Dermis blood vessel endothelial cell (primary cell): ENCODE data around the gene RAD9B. TPM values are rescaled to one million over a fixed set of nuclear protein-coding genes. Genes with fewer than 3 reads are reported as not detected.

Source experiments
- DNase-seq: peaks from one replicate; pipeline ENCODE4 v3.0.0; 2010
- total RNA-seq: library from RNA; depleted of rRNA; stranded (reverse); fragments of >200 nt; gene quantifications from 2 replicates; pipeline ENCODE4 v1.2.3, GENCODE V29; 2014

RAD9B gene
- total RNA-seq, 1 donor from 2014 or later: 1.2 TPM

DNA sequence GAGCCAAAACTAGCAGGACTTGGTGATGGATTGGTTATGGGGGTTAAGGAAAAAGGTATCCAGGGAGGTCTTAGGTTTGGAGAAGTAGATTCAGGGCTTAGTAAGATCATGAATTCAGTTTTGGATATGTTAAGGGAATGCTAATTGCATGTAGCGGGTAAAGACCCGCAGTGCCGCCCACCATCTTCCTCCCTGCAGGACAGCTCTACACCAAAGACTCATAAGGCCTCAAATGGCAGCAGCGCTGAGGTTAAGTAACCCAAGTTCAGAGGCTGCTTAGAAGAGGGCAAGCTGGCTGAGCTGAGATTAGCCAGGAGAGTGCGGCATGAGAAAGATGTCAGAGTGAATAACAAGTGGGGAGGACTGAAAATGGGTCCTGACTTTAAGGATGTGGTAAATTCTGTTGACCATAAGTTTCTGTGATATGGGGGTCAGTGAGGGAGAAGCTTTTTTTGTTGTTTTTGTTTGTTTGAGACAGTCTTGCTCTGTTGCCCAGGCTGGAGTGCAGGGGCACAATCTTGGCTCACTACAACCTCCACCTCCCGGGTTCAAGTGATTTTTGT lies 26.2 kb downstream of the RAD9B start:
- DNase-seq: no peak

DNA sequence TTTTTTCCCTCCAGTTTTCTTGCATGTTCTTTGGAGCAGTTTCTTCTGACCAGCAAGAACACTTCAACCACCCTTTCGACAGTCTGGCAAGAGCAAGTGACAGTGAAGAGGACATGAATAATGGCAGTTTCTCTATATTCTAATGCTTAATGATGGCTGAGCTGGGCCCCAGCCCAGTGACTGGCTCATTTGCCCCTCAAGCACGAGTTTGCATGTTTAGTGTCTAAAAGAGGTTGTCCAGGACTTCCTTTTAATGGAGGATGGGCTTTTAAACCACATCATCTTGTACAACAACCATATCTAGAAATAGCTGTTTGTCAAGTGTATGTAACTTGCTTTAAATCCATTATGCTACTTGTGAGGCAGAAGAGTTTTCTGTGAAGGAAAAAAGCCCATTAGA lies 28.4 kb downstream of the RAD9B start:
- DNase-seq: no peak

DNA sequence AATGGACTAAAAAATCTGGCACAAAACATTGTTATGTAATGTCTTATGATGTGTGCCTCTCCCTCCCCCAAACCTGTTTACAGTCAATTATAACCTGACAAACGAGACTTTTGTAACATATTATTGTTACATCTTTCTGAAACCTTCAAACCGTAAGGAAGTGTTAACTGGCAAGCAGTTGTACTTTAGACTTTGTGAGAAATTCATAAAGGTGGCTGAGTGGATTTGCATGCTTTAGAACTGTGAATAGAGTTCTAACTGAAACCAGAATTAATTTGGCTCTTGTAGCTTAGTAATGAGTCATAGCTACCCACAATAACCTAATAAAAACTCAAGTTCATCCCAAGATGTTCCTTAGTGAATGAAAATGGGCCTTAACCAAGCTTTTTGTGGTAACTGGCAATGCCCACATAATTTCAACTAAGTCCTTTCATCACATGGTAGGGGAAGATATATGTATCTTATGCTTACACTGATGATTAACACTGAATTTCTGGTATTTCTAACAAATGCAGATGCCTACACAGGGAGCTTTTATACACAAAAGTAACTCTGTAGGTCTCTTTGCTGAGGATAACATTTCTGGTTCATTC lies 29.7 kb downstream of the RAD9B start:
- DNase-seq: no peak

DNA sequence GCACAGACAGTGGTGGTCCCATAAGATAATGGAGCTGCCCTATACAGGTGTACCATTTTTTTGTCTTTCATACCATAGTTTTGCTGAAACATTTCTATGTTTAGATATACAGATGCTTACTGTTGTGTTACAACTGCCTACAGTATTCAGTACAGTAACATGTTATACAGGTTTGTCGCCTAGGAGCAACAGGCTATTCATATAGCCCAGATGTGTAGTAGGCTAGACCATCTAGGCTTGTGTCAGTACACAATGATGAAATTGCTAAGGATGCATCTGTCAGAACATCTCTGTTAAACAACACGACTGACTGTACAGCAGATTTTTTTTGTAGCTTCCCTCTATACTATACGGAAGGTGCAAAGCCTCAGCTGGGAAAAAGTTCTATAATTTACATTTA lies 30.5 kb downstream of the RAD9B start:
- DNase-seq: no peak

DNA sequence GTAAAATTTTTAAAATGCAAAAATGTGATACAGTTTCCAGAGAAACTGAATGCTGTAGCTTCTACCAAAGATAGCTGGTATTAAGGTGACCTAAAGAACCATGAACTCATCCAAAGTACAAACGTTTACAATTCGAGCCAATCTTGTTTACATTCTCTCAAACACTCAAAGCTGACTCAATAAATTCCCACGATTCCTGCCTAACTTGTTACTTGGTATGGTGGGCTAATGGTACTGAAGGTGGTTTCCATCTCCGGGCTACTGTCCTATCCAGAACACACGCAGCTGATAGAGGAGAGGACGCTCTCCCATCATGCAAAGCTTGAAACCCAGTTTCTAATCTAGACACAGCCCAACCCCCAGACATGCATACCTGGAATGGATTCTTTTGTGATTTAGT lies 31.5 kb downstream of the RAD9B start:
- no peak for DNase-seq

DNA sequence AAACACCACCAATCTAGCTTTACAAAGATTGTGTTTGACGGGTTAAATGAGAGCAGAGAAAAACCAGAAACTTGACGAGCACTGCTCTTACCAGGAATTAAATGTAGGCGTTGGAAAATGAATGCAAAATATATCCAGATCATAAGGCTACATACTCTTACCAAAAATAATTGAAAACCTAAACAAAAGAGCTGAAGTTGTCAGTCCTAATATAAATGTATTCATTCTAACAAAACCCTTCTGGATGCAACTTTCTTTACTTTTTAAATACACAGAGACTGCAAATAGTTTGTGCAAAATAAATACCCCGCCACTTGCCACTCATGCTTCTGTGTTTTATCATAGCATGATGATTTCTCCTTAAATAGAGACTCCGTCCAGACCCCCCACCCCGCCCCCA lies 32.7 kb downstream of the RAD9B start:
- DNase-seq: no peak

DNA sequence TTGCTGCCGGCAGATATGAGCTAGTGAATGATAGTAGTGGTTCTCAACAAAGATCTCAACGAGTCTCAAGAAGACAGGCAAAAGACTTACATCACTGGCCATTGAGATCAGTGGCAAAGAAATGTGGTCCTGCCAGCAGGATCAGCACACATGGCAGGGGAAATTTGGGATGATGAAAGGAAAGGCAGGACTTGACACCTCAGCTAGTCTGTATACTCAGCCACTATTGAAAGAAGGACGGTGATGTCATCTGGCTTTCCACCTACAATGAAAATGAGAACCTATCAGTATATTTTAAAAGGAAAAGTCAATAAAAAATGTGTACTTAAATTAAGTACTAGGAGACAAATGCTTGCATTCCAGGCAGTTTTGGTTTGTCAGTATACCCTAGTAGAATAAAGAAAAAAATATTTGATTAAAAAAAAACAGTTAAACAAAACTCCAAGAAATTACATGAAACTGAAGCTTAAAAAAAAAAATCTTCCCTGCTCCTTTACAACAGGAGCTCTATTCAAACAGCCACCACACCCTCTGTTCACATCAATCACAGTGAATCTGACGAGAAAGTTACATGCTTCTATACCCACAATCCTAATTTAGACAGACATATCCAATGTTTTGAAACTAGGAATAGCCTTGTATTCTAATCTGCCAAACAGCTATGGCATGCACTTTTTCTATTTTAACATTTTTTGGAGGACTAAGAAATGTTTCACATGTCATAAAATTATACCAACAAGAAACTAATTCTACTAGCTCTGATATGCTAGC lies 34.9 kb downstream of the RAD9B start:
- no peak for DNase-seq

DNA sequence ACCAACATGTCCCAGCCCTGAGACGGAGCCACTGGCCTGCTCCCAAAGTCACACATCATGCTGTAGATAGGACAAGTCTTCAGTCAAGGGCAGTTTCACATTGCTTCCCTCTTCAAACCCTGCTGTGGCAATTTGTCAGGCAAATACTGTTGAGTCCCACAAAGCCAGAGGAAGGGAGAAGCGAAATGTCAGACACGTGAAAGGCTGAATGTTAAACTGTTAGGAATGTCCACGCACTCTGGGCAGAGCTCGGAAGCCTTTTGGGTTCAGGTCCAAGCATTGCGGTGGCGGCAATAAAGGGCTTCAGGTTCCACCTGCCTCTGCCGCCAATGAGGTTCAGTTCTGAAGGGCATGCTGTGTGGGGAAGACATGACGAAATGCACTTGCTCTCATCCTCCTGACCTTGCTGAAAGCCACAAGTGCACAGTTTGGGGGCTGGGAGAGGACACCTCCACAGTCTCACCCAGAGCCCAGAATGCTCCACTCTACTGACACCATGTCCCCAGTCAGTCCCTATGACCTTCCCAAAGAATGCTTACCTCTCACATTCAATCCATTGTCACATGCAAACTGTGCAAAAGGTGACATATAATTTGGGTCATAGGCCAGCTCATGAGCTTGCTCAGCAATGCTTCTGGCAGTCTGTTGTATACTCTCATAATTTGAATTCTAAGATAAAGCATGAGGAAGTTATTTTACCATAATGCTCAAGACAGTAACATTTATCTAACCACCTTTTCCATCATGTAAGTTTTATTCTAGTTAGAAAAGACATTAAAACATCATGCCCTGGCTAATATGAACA lies 35.7 kb downstream of the RAD9B start:
- no peak for DNase-seq

DNA sequence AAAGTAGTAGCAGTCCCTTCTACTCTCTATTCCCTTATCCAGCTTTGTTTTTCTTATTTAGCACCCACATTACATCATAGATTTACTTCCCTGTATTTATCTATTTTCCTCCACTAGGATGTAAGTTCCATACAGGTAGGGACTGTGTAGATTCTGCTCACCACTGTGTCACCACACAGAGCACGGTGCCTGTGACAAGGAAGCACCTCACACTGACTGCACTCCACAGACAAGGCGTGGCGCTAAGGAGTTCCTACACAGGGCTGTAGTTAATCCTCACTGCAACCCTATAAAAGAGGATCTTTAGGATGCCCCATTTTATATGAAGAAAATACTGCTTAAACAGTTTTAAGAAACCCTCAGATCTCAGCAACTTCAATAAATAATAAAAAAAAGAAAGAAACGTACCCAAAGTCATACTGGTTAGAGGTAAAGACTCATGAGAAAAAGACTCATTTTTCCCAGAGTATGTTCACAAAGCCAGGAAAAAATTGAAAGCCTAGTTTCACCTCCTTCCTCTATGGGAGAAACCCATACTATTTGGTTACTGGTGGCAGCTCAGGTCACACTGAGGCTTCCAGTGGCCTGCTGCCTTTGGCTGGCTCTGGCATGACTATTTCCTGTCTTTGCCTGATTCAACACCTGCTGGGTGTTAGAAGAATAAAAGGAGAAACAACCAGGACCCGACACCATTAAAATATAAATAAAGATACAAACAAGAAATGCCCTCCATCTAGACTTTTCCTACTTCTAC lies 36.9 kb downstream of the RAD9B start:
- DNase-seq: peak; percentile 37

DNA sequence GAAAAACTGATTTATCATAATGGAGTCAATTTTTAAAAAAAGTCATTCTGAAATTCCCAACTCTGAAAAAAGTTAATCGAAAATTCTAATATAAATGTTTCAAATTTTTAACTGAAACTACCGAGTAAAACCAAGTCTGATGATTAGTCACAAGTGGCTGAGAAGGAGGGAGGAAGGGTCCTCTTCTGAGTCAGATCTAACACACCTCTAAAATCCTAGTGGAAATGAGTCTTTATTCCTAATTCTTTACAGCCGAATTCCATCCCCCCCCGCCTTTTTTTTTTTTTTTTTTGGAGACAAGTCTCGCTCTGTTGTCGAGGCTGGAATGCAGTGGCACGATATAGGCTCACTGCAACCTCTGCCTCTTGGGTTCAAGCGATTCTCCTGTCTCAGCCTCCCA lies 37.9 kb downstream of the RAD9B start:
- DNase-seq: no peak

DNA sequence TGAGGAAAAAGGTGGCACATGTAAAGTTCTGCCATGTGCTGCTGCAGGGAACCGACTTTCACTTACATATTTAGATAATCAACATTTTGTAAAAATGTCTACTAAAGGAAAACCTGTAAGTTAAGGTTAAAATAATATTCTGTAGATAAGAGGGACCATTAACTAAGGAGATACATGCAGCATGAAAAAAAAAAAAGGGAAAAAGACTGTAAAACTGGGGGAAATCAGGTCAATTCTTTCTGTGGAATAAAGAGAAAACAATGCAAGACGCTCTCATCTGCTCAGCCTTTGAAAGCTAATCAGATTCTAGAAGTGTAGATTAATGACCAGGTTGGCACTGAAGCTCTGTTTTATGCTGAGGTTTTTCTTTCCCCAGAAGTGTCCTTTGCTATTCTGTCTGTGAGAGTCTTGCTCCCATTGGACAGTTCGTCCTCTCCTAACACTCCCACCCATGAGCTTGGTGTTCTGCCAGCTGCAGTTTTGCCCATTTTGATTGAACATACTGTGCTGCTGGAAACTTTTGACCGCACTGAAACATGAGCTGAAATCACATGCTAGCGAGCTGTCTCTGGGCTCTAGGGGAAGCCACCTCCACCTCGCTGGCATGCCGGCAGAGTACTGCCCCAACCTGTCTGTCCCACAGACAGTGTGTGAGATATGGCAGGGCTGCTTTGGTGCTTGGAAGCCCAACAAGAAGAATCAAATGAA lies 41.3 kb downstream of the RAD9B start:
- peak; percentile 81 for DNase-seq

DNA sequence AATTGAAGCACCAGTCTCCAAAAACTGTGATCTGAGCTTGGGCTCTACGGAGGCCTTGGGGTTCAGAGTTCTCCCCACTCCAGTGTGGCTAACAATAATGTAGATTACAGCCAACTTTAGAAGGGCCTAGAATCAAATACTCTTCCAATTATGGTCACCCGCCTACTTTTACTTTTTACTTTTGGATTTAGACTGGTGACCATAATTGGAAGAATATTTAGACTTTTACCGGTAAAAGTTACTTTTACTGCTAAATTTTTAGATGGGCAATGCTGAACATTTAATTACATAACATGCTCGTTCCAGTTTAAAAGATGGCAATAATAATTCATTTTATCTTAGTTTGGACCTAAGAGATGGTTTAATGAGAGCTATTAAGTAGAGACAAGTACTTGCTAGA lies 41.8 kb downstream of the RAD9B start:
- DNase-seq: no peak

DNA sequence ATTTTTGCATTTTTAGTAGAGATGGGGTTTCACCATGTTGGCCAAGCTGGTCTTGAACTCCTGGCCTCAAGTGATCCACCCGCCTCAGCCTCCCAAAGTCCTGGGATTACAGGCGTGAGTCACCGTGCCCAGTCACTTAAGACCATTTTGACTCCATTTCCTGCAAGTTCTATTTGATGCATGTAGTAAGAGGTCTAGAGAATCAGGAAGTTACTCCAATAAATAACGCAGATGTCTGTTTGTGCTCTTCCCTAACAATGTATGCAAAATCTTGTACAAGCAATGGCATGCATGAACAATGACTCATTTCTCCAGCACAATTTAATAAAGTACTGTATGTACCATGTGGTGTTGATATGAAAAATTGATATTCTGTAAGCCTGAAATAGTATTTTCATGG lies 43.1 kb downstream of the RAD9B start:
- peak; percentile 95 for DNase-seq

DNA sequence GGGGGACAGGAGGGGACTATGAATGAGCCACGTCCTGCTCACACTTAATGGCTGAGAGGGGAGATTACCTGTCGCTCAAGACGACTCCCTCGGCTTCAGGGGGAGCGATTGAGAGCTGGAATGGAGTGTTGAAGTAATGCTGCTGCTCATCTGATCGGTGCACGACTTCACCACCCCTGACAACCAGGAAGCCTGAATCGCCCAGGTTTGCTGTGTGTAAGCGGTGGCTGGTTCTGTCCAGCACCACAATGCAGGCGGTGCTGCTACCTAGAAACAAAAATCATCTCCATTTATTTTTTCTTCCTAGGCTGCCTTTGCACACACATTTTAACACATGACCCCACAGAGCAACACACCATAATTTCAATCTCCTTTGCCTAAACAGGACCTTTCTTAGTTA lies 43.7 kb downstream of the RAD9B start:
- DNase-seq: peak; percentile 37

DNA sequence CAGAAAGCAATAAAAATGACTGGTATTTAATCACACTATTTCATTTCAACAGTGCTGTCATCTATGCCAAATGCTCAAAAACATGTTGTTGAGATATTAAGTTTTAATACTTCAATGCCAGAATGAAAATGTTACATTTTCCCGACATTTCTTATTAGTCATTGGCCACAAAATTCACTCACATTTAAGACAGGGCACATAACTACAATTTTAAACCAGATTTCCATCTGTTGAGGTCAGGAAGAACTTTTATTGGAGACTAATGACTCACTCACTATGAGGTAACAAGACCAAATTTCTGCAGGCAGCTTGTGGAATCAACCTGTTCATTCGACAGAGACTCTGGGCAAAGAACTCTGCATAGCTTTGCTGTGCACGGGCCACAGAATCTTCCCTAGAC lies 44.2 kb downstream of the RAD9B start:
- peak; percentile 62 for DNase-seq

DNA sequence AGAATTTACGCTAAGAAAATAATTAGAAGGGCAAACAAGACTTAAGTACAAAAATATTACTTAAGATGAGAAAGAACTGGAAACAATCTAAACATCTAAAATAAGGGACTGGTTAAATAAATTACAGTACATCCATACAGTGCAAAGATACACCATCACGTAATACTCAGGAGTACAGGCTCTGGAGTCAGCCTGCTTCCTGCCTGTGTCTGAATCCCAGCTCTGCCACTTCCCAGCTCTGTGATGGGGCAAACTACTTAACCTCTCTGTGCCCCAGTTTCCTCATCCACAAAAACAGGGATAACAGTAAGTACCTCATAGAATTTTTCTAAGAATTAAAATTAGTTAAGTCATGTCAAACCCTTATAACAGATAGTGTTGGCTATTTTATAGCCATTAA lies 45.0 kb downstream of the RAD9B start:
- DNase-seq: peak; percentile 45

DNA sequence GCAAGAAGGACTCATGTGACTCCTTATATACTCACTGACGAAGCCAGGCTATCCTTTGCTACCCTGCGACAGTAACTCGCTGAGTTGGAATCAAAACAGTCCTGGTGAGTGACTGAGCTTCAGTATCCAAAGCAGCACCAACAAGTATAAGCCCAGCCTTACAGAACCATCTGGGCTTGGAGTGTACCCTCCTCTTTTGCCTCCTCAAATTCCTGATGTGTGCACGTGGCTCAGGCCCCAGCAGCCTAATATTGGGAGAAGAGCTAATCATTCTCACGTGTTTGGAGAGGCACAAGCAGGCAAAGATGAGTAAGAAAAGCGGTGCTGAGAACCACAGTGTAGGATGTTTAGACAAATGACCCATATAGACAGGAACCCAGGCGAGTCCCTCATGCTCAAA lies 46.5 kb downstream of the RAD9B start:
- DNase-seq: no peak

DNA sequence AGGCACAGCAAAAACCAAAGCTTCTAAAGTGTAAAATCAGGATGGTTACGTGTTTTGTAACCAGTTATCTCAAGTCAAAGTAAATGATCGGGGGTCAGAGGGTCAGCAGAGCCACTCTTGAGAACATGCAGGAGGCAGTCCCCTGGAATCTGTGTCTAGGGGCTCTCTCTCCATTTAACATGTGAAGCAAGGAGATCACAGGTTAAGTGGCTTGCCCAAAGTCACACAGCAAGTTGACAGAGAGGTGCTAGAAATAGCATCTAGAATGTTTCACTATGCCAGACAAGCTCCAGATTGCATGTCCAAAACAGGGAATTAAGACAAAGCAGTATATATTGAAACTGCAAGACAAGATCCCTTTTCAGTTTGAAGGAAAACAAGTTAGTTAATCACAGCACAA lies 47.6 kb downstream of the RAD9B start:
- no peak for DNase-seq

DNA sequence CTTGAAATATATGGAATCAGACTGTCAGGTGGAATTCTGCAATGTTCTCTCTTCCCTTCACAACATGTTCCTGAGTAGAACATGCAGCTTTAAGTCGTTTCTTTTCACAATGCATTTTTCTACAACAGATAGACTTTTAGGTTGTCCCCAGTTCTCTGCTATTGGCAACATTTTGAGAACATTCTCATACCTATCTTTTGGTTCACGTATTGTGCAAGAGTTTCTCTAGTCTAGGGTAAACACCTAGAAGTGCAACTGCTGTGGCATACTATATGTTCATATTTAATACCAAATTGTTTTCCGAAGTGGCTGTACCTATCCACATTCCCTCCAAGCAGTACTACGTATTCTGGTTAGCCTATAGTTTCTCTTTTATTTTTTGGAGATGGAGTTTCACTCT lies 48.9 kb downstream of the RAD9B start:
- DNase-seq: no peak
